ENCODE data around the gene NME3.

GRCh38 chr16:1800701-1801100 lies 29.4 kb upstream of the NME3 start:
- TF ChIP-seq CTCF (IDR thresholded peaks at IDR 0.05) = no peak
- TF ChIP-seq POLR2A (IDR thresholded peaks at IDR 0.05) = no peak
